GM12878 (cell line): ENCODE measurements around the gene RGS14. TPM values are rescaled to one million over a fixed set of nuclear protein-coding genes. Genes with fewer than 3 reads are reported as not detected.

ENCODE experiments used
- ATAC-seq: fragments of 200-7000 bp; cut with Tn5 transposase; 3 replicates; pipeline ENCODE4 v1.9.1; 2020; ENCODE audit warnings: mild to moderate bottlenecking, moderate library complexity
- BruUV-seq: library from RNA; stranded (reverse); fragments of 400-500 nt; replicated peaks from 2 replicates; lab custom pipeline; 2021; lab: Mats Ljungman, UMichigan
- CTCF ChIA-PET: fragments of 300-600 bp; sonication (Branson Sonifier 250); formaldehyde crosslinking; extraction: SDS; loops from one replicate; lab custom pipeline; 2021; ENCODE audit warnings: inconsistent platforms; lab: Yijun Ruan, JAX
- POLR2A ChIA-PET: fragments of 350-600 bp; formaldehyde crosslinking; extraction: SDS; loops from one replicate; lab custom pipeline; 2021; ENCODE audit warnings: inconsistent platforms; lab: Charles Lee
- RAD21 ChIA-PET: fragments of 300-600 bp; sonication (Branson Sonifier 250); formaldehyde crosslinking; loops from one replicate; lab custom pipeline; 2023; ENCODE audit warnings: antibody characterized with exemption; ENCODE audit not compliant: unreplicated experiment; lab: Charles Lee
- SMC1A ChIA-PET: fragments of 300-600 bp; sonication (Branson Sonifier 250); formaldehyde crosslinking; loops from one replicate; lab custom pipeline; 2023; ENCODE audit not compliant: unreplicated experiment, uncharacterized antibody; lab: Charles Lee
- DNase-seq: peaks from one replicate; pipeline ENCODE4 v3.0.0-alpha.2; 2011; ENCODE audit warnings: low read depth, low spot score
- FAIRE-seq: peaks from 3 replicates; lab custom pipeline; 2011; peaks lifted over from hg19 to GRCh38; lab: Jason Lieb, UNC
- H2AFZ ChIP-seq: 2 replicates; pipeline ENCODE4 v1.6.0; 2011; ENCODE audit warnings: low read depth, low read length, control low read depth; ENCODE audit not compliant: control insufficient read depth
- H3K27ac ChIP-seq: 2 replicates; pipeline ENCODE4 v1.5.1; 2011; ENCODE audit warnings: control low read depth; ENCODE audit not compliant: control insufficient read depth, insufficient read depth
- H3K27me3 ChIP-seq, 2 experiments: replicated peaks in 1 of 2; 2 replicates each; pipeline versions ENCODE4 v1.6.0 to v1.6.1; 2011; ENCODE audit warnings: low read length in 1 of 2; ENCODE audit not compliant: control insufficient read depth in 2 of 2, insufficient read depth in 2 of 2
- H3K36me3 ChIP-seq, 2 experiments: 2 replicates each; pipeline ENCODE4 v1.5.1; 2011; ENCODE audit warnings: low read length in 1 of 2; ENCODE audit not compliant: control insufficient read depth in 2 of 2, insufficient read depth in 2 of 2
- H3K4me1 ChIP-seq: 2 replicates; pipeline ENCODE4 v1.6.1; 2011; ENCODE audit warnings: mild to moderate bottlenecking, low read length, moderate library complexity, mixed read lengths; ENCODE audit not compliant: control insufficient read depth, insufficient read depth
- H3K4me2 ChIP-seq: 2 replicates; pipeline ENCODE4 v1.6.0; 2011; ENCODE audit warnings: control low read depth; ENCODE audit not compliant: control insufficient read depth, insufficient read depth
- H3K4me3 ChIP-seq: fragments of 200-600 bp; sonication (generic); 2 replicates; pipeline ENCODE4 v1.5.1; 2016
- H3K79me2 ChIP-seq: 2 replicates; pipeline ENCODE4 v1.6.0; 2011; ENCODE audit warnings: low read length; ENCODE audit not compliant: control insufficient read depth, insufficient read depth
- H3K9ac ChIP-seq: 2 replicates; pipeline ENCODE4 v1.8.0; 2011; ENCODE audit warnings: low read length, control low read depth, mixed read lengths; ENCODE audit not compliant: control insufficient read depth, insufficient read depth
- H3K9me3 ChIP-seq: replicated peaks from 3 replicates; pipeline ENCODE4 v1.5.1; 2011; ENCODE audit warnings: mild to moderate bottlenecking, low read length; ENCODE audit not compliant: control insufficient read depth, insufficient read depth
- H4K20me1 ChIP-seq: 2 replicates; pipeline ENCODE4 v1.6.0; 2011; ENCODE audit not compliant: control insufficient read depth, insufficient read depth
- ASH2L ChIP-seq: fragments of 300-600, 200-600 bp; sonication (generic); IDR thresholded peaks from 2 replicates; pipeline ENCODE4 v1.6.1; 2017; ENCODE audit warnings: low read depth, mild to moderate bottlenecking, borderline replicate concordance
- ATF2 ChIP-seq: IDR thresholded peaks from 2 replicates; pipeline ENCODE4 v1.6.1; 2012; ENCODE audit warnings: low read length, inconsistent platforms
- CUX1 ChIP-seq: IDR thresholded peaks from 2 replicates; pipeline ENCODE4 v1.6.1; 2012; ENCODE audit warnings: improper control_type of control experiment, low read depth, low read length; ENCODE audit not compliant: insufficient replicate concordance
- E2F8 ChIP-seq: fragments of 450-650 bp; IDR thresholded peaks from 2 replicates; pipeline ENCODE4 v1.6.1; 2018; ENCODE audit warnings: mild to moderate bottlenecking, low read depth, moderate library complexity; ENCODE audit not compliant: partially characterized antibody
- HDGF ChIP-seq: fragments of 450-650 bp; IDR thresholded peaks from 2 replicates; pipeline ENCODE4 v1.6.1; 2016; ENCODE audit warnings: antibody characterized with exemption
- IKZF1 ChIP-seq: fragments of 450-650 bp; conservative IDR thresholded peaks from 2 replicates; pipeline ENCODE4 v1.6.1; 2017; ENCODE audit warnings: antibody characterized with exemption, mild to moderate bottlenecking
- IRF4 ChIP-seq: IDR thresholded peaks from 2 replicates; pipeline ENCODE4 v1.6.1; 2011; ENCODE audit warnings: low read depth, low read length
- MTA3 ChIP-seq: IDR thresholded peaks from 2 replicates; pipeline ENCODE4 v1.6.1; 2012; ENCODE audit warnings: low read length, inconsistent platforms, borderline replicate concordance
- NFIC ChIP-seq: IDR thresholded peaks from 2 replicates; pipeline ENCODE4 v1.6.1; 2012; ENCODE audit warnings: low read depth, mild to moderate bottlenecking, inconsistent platforms, low read length, moderate library complexity
- NR2C1 ChIP-seq: fragments of 450-650 bp; IDR thresholded peaks from 2 replicates; pipeline ENCODE4 v1.6.1; 2017; ENCODE audit warnings: antibody characterized with exemption, mild to moderate bottlenecking, moderate library complexity
- RB1 ChIP-seq: fragments of 450-650 bp; formaldehyde crosslinking; IDR thresholded peaks from 2 replicates; pipeline ENCODE4 v1.6.1; 2017; ENCODE audit warnings: mild to moderate bottlenecking, borderline replicate concordance
- RUNX3 ChIP-seq: IDR thresholded peaks from 2 replicates; pipeline ENCODE4 v1.6.1; 2012; ENCODE audit warnings: low read length, inconsistent platforms
- SIN3A ChIP-seq: IDR thresholded peaks from 2 replicates; pipeline ENCODE4 v1.6.1; 2012; ENCODE audit warnings: low read depth, low read length, improper control_type of control experiment
- SREBF1 ChIP-seq: IDR thresholded peaks from 2 replicates; pipeline ENCODE4 v1.6.1; 2012; ENCODE audit warnings: mild to moderate bottlenecking, low read length
- WGBS: methylation state at CpG from one replicate; pipeline ENCODE4 v1.1.6; 2016; ENCODE audit warnings: low lambda C conversion rate; ENCODE audit not compliant: insufficient replicate concordance, insufficient coverage; ENCODE audit errors: missing lambda C conversion rate; 5-methylcytosine and 5-hydroxymethylcytosine counted together
- in situ Hi-C: fragments of 300-500 bp; cut with MboI; formaldehyde crosslinking; loops from 9 replicates; pipeline ENCODE4 v1.14.3; 2018; ENCODE audit warnings: mixed read lengths
- intact Hi-C: fragments of 100-400 bp; cut with micrococcal nuclease; formaldehyde crosslinking; loops from one replicate; pipeline ENCODE4 v1.14.2; 2022; ENCODE audit not compliant: unreplicated experiment
- polyA plus RNA-seq, 11 experiments: library from polyadenylated mRNA; depleted of rRNA in 4 of 11; unstranded in 6 of 11; stranded (reverse) in 5 of 11; fragments of >200 nt; fragmentation: Nextera tagmentation in 4 of 11; fragmentation: Illumina TruSeq in 1 of 11; extraction: Ambion mirVana in 4 of 11; extraction: Trizol in 1 of 11; gene quantifications; 1 replicate in 1 of 11; 2 replicates in 10 of 11; pipeline versions ENCODE4 v1.2.1 to v1.2.3, GENCODE V29; 2011 to 2016; ENCODE audit warnings: inconsistent platforms in 2 of 11, missing spikeins in 2 of 11, low read depth in 1 of 11
- total RNA-seq, 4 experiments: library from RNA; depleted of rRNA in 3 of 4; stranded (reverse); fragments of >200 nt in 3 of 4; fragmentation: Illumina TruSeq in 1 of 4; extraction: Trizol in 1 of 4; gene quantifications; 2 replicates each; pipeline versions ENCODE4 v1.2.1 to v1.2.3, GENCODE V29; 2013 to 2021

The RGS14 gene
- total and polyA plus RNA-seq, 10 of the 15 experiments (the other 5 are each of a cell fraction or from before 2014, with no cell fraction given), result 0.19 to 88.7 (median 54.8) TPM

- H3K4me3 ChIP-seq, result no peak overlapping the region
- no peaks in the 10 kb centered on the region for H3K9me3 ChIP-seq
- FAIRE-seq (no peak), ATAC-seq (no peak), DNase-seq (no peak)
- intact Hi-C loops (no loop called here), in situ Hi-C loops (no loop called here)
- no peaks in the 10 kb centered on the region for H3K4me1 ChIP-seq
- no peak overlapping the region for H3K27ac ChIP-seq
- 65% methylated on average over 15 of the region's 15 CpGs for WGBS
- H4K20me1 ChIP-seq, result no peaks in the 10 kb centered on the region; the same call in 1 of the 2 replicates
- peaks cover under 1% of the 10 kb centered on the region for H3K79me2 ChIP-seq
- no peaks in the 10 kb centered on the region for H3K27me3 ChIP-seq
- ChIA-PET CTCF (interaction anchor here (1.3 kb wide), 1 partner anchor 15 kb away, joined by 3 read pairs; no protein-coding TSS in a partner anchor), SMC1A (no interaction called here), POLR2A (interaction anchor here (0.7 to 1.2 kb wide), 2 partner anchors 13 to 16 kb away, joined by 3 to 7 read pairs; no protein-coding TSS in a partner anchor), RAD21 (no interaction called here)
- no peak overlapping the region for H3K4me2 ChIP-seq
- TF ChIP-seq SIN3A, result no peak
- no peak for TF ChIP-seq SREBF1
- TF ChIP-seq HDGF, result no peak
- no peak for TF ChIP-seq RB1
- TF ChIP-seq NFIC, result no peak
- TF ChIP-seq ASH2L, result no peak
- no peak for TF ChIP-seq MTA3
- no peak for TF ChIP-seq CUX1
- no peak for TF ChIP-seq IKZF1
- no peak for TF ChIP-seq NR2C1
- no peak for TF ChIP-seq RUNX3
- no peak for TF ChIP-seq E2F8
- no peak for TF ChIP-seq IRF4
- no peak for TF ChIP-seq ATF2
- no TSS peak for BruUV-seq
- no peak overlapping the region for H2AFZ ChIP-seq
- H3K9ac ChIP-seq, result no peak overlapping the region
- peaks cover 26 to 74% of the 10 kb centered on the region in 2 experiments for H3K36me3 ChIP-seq
Observed at GRCh38 chr5:177334155-177334551, 23.6 kb upstream of the RGS14 start.
